ENCODE data around the gene GMDS.

DNA sequence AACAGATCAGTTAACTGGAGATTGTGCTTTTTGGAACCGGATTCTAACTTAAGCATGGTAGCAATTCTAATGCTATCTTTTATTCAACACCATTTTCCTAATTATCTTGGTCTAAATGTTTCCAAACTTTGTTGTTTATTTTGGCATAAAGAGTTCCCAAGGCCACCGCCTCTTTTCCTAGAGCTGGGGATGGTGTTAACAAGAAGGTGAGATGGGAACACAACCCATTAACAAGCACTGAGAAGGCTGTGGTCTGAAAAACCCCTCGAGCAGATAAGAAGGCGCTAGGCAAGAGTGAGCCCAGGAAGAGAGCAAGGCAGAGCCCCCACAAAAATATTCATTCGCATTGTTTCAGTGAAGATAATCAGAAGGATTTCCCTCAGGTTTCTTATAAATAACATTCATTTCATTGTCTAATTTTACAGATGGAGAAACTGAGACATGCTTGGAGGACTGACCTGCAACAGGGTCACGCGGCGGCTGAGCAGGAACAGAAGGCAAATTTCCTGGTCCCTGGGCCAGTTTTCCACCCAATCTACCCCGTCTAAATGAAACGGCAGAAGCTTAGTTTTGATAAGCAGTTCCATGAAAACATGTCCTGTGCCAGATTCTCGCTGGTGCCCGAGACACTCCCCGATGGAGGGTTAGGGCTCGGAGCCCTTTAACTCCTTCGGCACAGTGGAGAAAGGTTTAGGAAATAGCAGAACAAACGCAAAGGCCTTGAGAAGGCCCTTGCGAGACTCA, 480.1 kb downstream of the GMDS start:
- no peak for TF ChIP-seq SMC3 (IDR thresholded peaks at IDR 0.05; ENCODE audit: low read depth, low read length)
- TF ChIP-seq, protein P1, sequence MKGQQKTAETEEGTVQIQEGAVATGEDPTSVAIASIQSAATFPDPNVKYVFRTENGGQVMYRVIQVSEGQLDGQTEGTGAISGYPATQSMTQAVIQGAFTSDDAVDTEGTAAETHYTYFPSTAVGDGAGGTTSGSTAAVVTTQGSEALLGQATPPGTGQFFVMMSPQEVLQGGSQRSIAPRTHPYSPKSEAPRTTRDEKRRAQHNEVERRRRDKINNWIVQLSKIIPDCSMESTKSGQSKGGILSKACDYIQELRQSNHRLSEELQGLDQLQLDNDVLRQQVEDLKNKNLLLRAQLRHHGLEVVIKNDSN (IDR thresholded peaks at IDR 0.05; ENCODE audit: borderline replicate concordance, low read depth): no peak
- TF ChIP-seq CHD2 (IDR thresholded peaks at IDR 0.05; ENCODE audit: low read length, partially characterized antibody): no peak
- TF ChIP-seq NRF1 (IDR thresholded peaks at IDR 0.05; ENCODE audit: low read depth, low read length): no peak
- TF ChIP-seq FOSL2 (IDR thresholded peaks at IDR 0.05; ENCODE audit: borderline replicate concordance, low read depth): no peak
- TF ChIP-seq, protein P2, sequence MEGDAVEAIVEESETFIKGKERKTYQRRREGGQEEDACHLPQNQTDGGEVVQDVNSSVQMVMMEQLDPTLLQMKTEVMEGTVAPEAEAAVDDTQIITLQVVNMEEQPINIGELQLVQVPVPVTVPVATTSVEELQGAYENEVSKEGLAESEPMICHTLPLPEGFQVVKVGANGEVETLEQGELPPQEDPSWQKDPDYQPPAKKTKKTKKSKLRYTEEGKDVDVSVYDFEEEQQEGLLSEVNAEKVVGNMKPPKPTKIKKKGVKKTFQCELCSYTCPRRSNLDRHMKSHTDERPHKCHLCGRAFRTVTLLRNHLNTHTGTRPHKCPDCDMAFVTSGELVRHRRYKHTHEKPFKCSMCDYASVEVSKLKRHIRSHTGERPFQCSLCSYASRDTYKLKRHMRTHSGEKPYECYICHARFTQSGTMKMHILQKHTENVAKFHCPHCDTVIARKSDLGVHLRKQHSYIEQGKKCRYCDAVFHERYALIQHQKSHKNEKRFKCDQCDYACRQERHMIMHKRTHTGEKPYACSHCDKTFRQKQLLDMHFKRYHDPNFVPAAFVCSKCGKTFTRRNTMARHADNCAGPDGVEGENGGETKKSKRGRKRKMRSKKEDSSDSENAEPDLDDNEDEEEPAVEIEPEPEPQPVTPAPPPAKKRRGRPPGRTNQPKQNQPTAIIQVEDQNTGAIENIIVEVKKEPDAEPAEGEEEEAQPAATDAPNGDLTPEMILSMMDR (IDR thresholded peaks at IDR 0.05): no peak
- TF ChIP-seq GATA2 (CRISPR knock-in tag; IDR thresholded peaks at IDR 0.05): no peak
- TF ChIP-seq POLR2AphosphoS5 (IDR thresholded peaks at IDR 0.05; ENCODE audit: low read depth, low read length): no peak
- TF ChIP-seq, protein P3, sequence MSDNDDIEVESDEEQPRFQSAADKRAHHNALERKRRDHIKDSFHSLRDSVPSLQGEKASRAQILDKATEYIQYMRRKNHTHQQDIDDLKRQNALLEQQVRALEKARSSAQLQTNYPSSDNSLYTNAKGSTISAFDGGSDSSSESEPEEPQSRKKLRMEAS (IDR thresholded peaks at IDR 0.05; ENCODE audit: low read depth): no peak

Data from SK-N-SH (cell line).